ENCODE measurements around the gene BRS3.

BRS3 gene

GRCh38 chrX:136496186-136496763 lies 8.5 kb downstream of the BRS3 start:
- no peak for FAIRE-seq

DNA sequence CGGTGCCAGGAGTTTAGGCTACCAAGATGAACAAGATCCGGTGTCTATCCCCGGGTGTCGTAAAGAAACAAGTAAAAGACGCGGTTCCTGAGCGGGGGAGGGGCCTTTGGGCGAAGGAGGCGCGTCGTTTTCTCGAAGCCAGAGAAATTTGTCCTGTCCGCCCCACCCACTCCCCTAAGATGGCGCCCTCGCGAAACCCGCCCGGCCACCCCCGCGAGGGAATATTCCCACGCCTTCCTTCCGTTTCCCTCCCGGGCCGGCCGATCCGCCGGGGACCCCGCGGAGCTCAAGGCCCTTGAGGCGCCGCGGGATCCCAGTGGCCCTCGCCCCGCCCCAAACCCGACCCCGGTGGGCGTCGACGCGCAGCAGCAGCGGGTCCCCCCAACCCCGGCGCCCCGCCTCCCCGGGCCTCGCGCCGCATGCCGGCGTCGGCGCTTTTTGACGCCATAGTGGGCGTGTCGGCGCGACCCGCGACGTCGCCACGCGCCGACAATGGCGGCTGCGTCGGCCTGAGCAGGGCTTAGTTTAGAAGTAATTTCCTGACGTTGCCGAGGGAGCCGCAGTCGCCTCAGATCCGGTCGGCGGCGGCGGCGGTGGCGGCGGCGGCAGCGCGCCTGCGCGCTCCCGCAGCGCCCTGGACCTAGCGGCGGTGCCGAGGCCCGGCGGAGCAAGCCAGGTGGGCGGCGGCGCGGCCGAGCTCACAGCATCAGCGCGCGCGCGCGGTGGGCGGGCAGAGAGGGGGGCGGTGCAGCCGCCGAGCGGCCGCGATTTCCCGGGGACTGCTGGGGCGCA lies 9.2 kb downstream of the BRS3 start:
- no peak for FAIRE-seq

DNA sequence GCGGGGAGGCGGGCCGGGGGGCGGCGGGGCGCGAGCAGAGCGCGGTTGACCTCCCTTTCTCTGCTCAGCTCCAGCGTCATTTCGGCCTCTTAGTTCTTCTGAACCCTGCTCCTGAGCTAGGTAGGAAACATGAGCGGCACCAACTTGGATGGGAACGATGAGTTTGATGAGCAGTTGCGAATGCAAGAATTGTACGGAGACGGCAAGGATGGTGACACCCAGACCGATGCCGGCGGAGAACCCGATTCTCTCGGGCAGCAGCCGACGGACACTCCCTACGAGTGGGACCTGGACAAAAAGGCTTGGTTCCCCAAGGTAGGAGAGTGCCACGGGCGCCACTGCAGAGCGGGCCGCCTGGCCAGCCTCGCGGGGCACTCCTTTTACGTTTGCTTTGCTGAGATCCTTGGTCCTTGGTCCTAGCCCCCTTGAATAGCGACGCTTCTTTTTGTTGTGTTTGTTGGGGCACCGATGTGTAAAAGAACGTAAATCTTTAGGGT lies 9.9 kb downstream of the BRS3 start, which contains the start of gene HTATSF1:
Gene HTATSF1 (plus strand): TSS at position 37 of the 497 bp plus-strand sequence. CDS start 93 bp downstream, at position 130.
- FAIRE-seq, result no peak

DNA sequence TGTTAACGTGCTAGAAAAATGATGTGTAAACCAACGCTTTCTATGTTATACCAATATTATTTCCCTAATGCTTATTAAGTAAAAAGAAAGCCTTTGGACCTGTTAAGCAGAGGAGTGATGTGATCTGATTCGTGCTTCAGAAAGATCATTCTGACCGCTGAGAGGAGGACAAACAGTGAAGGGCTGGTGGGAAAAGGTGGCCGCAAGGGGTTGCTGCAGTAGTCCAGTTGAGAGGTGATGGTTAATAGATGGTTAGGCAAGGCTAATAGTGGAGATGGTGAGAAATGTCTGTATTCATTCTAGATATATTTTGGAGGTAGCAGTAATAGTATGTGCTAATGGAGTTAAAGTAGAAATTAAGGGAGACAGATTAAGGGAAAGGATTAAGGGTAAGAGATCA lies 31.3 kb downstream of the BRS3 start:
- no peak for FAIRE-seq

DNA sequence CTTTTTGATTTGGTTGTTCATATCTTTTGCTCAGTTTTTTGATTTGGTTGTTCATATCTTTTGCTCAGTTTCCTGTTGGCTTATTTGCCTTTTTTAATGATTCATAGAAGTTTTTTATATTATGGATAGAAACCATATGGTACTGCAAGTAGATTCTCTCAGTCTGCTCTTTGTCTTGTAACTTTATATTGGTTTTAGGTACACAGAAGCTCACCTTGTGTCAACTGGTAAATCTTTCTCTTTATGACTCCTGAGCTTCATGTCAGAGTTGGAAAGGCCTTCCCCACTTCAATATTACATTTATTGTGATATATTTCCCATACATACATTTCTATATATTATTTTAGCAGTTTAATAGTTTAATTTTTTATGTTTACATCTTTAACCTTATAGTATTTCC lies 36.0 kb downstream of the BRS3 start:
- FAIRE-seq, result no peak

GRCh38 chrX:136525738-136526606 lies 38.2 kb downstream of the BRS3 start:
- no peak for FAIRE-seq

- no peak for FAIRE-seq
Observed at GRCh38 chrX:136528645-136529315, 41.0 kb downstream of the BRS3 start.

- FAIRE-seq, result no peak
Observed at GRCh38 chrX:136529795-136530194, 42.0 kb downstream of the BRS3 start.

GRCh38 chrX:136531951-136532350 lies 44.2 kb downstream of the BRS3 start, which contains the start of gene VGLL1:
VGLL1 (plus strand) TSS chrX:136532215; CDS start chrX:136536021, 3,806 bp downstream.
- no peak for FAIRE-seq

DNA sequence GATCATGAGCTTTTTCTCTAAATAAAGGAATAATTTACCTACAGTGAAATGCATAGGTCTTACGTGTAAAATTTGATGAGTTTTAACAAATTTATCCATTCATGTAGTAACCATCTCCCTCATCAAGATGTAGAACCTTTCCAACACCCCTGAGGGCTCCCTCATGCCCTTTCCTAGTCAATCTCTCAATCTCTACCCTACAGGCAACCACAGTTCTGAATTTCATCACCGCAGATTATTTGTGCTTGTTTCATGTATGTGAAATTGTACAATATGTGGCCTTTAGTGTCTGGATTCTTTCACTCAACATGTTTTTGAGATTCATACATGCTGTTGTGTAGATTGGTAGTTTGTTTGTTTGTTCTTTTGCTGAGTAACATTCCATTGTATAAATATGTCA lies 46.4 kb downstream of the BRS3 start:
- FAIRE-seq, result no peak

- no peak for FAIRE-seq
Observed at GRCh38 chrX:136538811-136539210, 51.1 kb downstream of the BRS3 start.

- FAIRE-seq, result no peak
Observed at GRCh38 chrX:136540226-136540625, 52.5 kb downstream of the BRS3 start.

GRCh38 chrX:136541294-136541693 lies 53.5 kb downstream of the BRS3 start:
- FAIRE-seq, result no peak

DNA sequence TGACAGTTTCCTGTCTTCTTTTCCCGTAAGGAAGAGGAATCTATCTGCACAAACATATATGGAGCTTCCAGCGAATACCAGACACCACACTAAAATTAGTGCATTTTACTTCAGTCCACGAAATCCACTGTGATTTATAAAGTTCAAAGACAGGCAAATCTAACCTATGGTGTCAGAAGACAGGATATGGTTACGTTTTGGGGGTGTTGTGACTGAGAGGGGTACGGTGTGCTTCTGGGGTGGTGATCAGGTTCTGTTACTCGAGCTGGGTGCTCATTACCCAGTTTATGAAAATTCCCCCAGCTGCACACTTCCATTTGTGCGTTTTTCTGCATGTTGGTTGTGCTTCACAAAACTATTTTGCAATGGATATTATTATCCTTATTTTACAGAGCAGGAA lies 54.5 kb downstream of the BRS3 start:
- FAIRE-seq, result no peak

All from TTC549 (cell line).